GM21723 (cell line): ENCODE measurements around the gene RAPH1.
"Not testable (repeated sequence)": the region's sequence is repeated elsewhere in the genome, so short reads cannot be mapped to it uniquely, and the experiment has no call there.

Experiments used
- ATAC-seq: cut with Tn5 transposase; IDR thresholded peaks from one replicate; pipeline ENCODE4 v1.9.1; 2021; ENCODE audit warnings: mild to moderate bottlenecking, moderate library complexity; ENCODE audit not compliant: unreplicated experiment

RAPH1 gene

GRCh38 chr2:203372706-203373105 lies 162.4 kb downstream of the RAPH1 start:
- ATAC-seq, result not testable (repeated sequence)

- ATAC-seq, result no peak
Observed at GRCh38 chr2:203366639-203367466, 168.2 kb downstream of the RAPH1 start.

GRCh38 chr2:203361922-203362321 lies 173.2 kb downstream of the RAPH1 start:
- ATAC-seq, result no peak

GRCh38 chr2:203361495-203361894 lies 173.6 kb downstream of the RAPH1 start:
- ATAC-seq, result no peak

- no peak for ATAC-seq
Observed at GRCh38 chr2:203360833-203361430, 174.2 kb downstream of the RAPH1 start.

GRCh38 chr2:203359450-203359849 lies 175.7 kb downstream of the RAPH1 start:
- ATAC-seq, result no peak

- no peak for ATAC-seq
Observed at GRCh38 chr2:203354966-203355365, 180.1 kb downstream of the RAPH1 start.

GRCh38 chr2:203352604-203353255 lies 182.4 kb downstream of the RAPH1 start:
- ATAC-seq, result no peak

GRCh38 chr2:203347375-203347774 lies 187.7 kb downstream of the RAPH1 start:
- ATAC-seq, result no peak

GRCh38 chr2:203346612-203347011 lies 188.5 kb downstream of the RAPH1 start:
- no peak for ATAC-seq

- no peak for ATAC-seq
Observed at GRCh38 chr2:203344667-203345066, 190.4 kb downstream of the RAPH1 start.
